CD4-positive, alpha-beta memory T cell (primary cell): Measurements from ENCODE around the gene CTBP2. TPM values are rescaled to one million over a fixed set of nuclear protein-coding genes. Genes with fewer than 3 reads are reported as not detected.
"Not testable (repeated sequence)": the region's sequence is repeated elsewhere in the genome, so short reads cannot be mapped to it uniquely, and the experiment has no call there.

ENCODE experiments used
- CTCF ChIA-PET: fragments of 350-600 bp; sonication (Branson Sonifier 250); formaldehyde crosslinking; loops from one replicate; lab custom pipeline; 2021; ENCODE audit warnings: inconsistent platforms; ENCODE audit not compliant: partially characterized antibody; lab: Charles Lee
- POLR2A ChIA-PET: fragments of 350-600 bp; sonication (Branson Sonifier 250); formaldehyde crosslinking; loops from one replicate; lab custom pipeline; 2021; ENCODE audit not compliant: partially characterized antibody; lab: Charles Lee
- DNase-seq, 5 donors: peaks; one replicate each; pipeline versions ENCODE4 v3.0.0 to v3.0.0-alpha.2; 2020 to 2022; ENCODE audit warnings: mixed read lengths in 1 of 5
- H3K27ac ChIP-seq: one replicate; pipeline ENCODE4 v1.7.0; 2013; ENCODE audit warnings: low read depth, low read length
- H3K27me3 ChIP-seq: 2 replicates; pipeline ENCODE4 v1.7.0; 2013; ENCODE audit warnings: mild to moderate bottlenecking, low read length, moderate library complexity; ENCODE audit not compliant: insufficient read depth
- H3K36me3 ChIP-seq: 2 replicates; pipeline ENCODE4 v1.7.0; 2013; ENCODE audit warnings: mild to moderate bottlenecking, low read length, moderate library complexity; ENCODE audit not compliant: insufficient read depth
- H3K4me1 ChIP-seq: 2 replicates; pipeline ENCODE4 v1.7.0; 2013; ENCODE audit warnings: mild to moderate bottlenecking, low read length, moderate library complexity; ENCODE audit not compliant: insufficient read depth
- H3K4me3 ChIP-seq, 2 donors: one replicate each; pipeline ENCODE4 v1.7.0; 2013; ENCODE audit warnings: low read length in 2 of 2, mild to moderate bottlenecking in 1 of 2
- H3K9me3 ChIP-seq, 2 donors: one replicate each; pipeline ENCODE4 v1.7.0; 2013; ENCODE audit warnings: low read length in 2 of 2, control low read depth in 1 of 2; ENCODE audit not compliant: control insufficient read depth in 1 of 2
- H3K27ac Mint-ChIP-seq, 7 donors: one replicate each; pipeline ENCODE4 v1.8.0; 2020 to 2021; ENCODE audit warnings: mixed read lengths in 7 of 7, mild to moderate bottlenecking in 6 of 7, inconsistent platforms in 3 of 7, moderate library complexity in 3 of 7
- H3K27me3 Mint-ChIP-seq, 2 donors: one replicate each; pipeline ENCODE4 v1.8.0; 2020 to 2021; ENCODE audit warnings: mixed read lengths in 2 of 2
- H3K36me3 Mint-ChIP-seq, 2 donors: one replicate each; pipeline ENCODE4 v1.8.0; 2020 to 2021; ENCODE audit warnings: mixed read lengths in 2 of 2, inconsistent platforms in 1 of 2, mild to moderate bottlenecking in 1 of 2
- H3K4me1 Mint-ChIP-seq, 4 donors: one replicate each; pipeline ENCODE4 v1.8.0; 2020 to 2021; ENCODE audit warnings: mixed read lengths in 4 of 4, mild to moderate bottlenecking in 1 of 4
- H3K4me3 Mint-ChIP-seq, 8 donors: one replicate each; pipeline ENCODE4 v1.8.0; 2020 to 2021; ENCODE audit warnings: mixed read lengths in 8 of 8, mild to moderate bottlenecking in 7 of 8, moderate library complexity in 6 of 8, inconsistent platforms in 3 of 8
- H3K9me3 Mint-ChIP-seq, 8 donors: one replicate each; pipeline ENCODE4 v1.8.0; 2020 to 2021; ENCODE audit warnings: mixed read lengths in 8 of 8, mild to moderate bottlenecking in 5 of 8, inconsistent platforms in 3 of 8, moderate library complexity in 1 of 8
- intact Hi-C: fragments of 100-400 bp; cut with micrococcal nuclease; formaldehyde crosslinking; loops from one replicate; pipeline ENCODE4 v1.15.1; 2023
- polyA plus RNA-seq, 2 donors: library from polyadenylated mRNA; unstranded; fragments of 300-500 nt; fragmentation: Illumina TruSeq; gene quantifications; one replicate each; pipeline ENCODE4 v1.2.3, GENCODE V29; 2021
- total RNA-seq, 2 experiments: library from RNA; stranded (reverse); gene quantifications; one replicate each; pipeline ENCODE4 v1.2.3, GENCODE V29; 2021

CTBP2 gene
- total and polyA plus RNA-seq, 4 experiments from 2014 or later = 0.16 to 0.97 (median 0.61) TPM; not detected in 1

DNA sequence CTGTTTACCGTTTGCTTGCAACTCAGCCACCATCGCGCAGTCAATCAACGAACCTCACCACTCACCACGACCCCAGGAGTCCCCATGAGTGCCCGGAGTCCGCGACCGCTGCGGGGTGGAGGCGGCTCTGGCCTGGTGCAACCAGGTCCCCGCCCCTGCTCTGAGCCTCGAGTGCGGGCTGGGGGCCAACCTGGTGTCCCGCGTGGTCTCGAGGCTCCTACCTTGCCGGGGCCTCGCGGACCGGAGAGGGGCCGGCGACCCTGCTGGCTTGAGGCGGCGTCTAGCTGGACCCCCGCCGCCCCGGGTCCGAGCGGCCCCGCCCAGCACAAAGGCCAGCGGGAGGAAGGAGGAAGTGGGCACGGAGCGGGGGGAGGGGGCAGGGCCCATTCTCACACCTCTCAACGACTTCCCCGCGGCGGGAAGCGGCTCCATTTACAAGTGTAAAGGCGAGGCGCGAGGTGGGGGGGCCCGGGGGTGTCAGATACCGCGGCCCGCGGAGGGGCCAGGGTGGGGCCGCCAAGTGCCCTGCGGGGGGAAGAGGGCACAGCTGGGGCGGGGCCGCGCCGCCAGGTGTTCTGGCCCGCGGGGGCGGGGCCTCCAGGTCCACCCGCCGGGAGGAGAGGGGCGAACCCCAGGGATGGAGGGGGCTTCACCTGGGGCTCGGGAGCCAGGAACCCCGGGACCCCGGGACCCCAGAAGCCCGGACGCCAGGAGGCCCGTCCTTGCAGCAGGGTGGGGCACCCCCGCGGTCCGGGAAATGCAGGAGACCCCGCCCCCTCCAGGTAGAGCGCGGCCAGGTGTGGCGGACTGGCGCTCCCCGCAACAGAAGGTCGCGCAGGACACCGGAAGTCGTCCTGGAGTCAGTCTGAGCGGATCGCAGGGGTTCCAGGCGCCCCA is 8.6 kb downstream of the CTBP2 start:
- intact Hi-C loops = no loop called here
- Mint-ChIP-seq H3K27ac (no peak overlapping the region), H3K27me3 (peaks cover 49 to 60% of the 10 kb centered on the region in 2 donors), H3K36me3 (no peaks in the 10 kb centered on the region), H3K4me1 (peaks cover 0 to 5% (median 2%) of the 10 kb centered on the region in 4 donors), H3K4me3 (no peak overlapping the region), H3K9me3 (peaks cover 0 to 2% (median 0%) of the 10 kb centered on the region in 8 donors)
- H3K27me3 ChIP-seq = peaks cover 3% of the 10 kb centered on the region
- H3K9me3 ChIP-seq = no peaks in the 10 kb centered on the region
- POLR2A ChIA-PET = no interaction called here
- no peak overlapping the region for H3K4me3 ChIP-seq
- no peak overlapping the region for H3K27ac ChIP-seq
- CTCF ChIA-PET = no interaction called here
- H3K4me1 ChIP-seq = no peaks in the 10 kb centered on the region
- no peak for DNase-seq
- H3K36me3 ChIP-seq = no peaks in the 10 kb centered on the region

DNA sequence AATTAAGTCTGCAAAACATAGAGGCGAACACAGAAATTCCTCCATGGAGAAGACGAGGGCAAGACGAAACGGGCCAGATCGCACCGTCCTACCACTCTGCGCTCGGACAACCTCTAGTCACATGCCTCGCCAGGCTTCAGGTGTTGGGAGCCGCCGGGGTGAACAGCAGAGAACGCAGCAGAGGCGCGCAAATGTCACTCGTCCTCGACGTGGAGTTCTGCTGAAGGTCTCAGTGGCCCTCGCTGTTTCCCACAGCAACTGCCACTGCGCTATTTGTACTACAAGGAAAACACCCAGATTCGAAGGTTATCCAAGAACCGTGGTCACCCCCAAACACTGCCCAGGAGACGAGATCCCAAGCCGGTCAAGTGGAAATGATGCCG is 9.2 kb downstream of the CTBP2 start:
- H3K36me3 ChIP-seq = no peaks in the 10 kb centered on the region
- Mint-ChIP-seq H3K27me3 (peaks cover 50 to 59% of the 10 kb centered on the region in 2 donors), H3K4me3 (no peak overlapping the region), H3K4me1 (peaks cover 0 to 5% (median 2%) of the 10 kb centered on the region in 4 donors), H3K27ac (no peak overlapping the region), H3K9me3 (peaks cover 0 to 2% (median 0%) of the 10 kb centered on the region in 8 donors), H3K36me3 (no peaks in the 10 kb centered on the region)
- intact Hi-C loops = no loop called here
- POLR2A ChIA-PET = no interaction called here
- peaks cover 3% of the 10 kb centered on the region for H3K27me3 ChIP-seq
- H3K9me3 ChIP-seq = no peaks in the 10 kb centered on the region
- H3K4me3 ChIP-seq = no peak overlapping the region
- H3K4me1 ChIP-seq = no peaks in the 10 kb centered on the region
- no peak overlapping the region for H3K27ac ChIP-seq
- CTCF ChIA-PET = no interaction called here
- DNase-seq = no peak

DNA sequence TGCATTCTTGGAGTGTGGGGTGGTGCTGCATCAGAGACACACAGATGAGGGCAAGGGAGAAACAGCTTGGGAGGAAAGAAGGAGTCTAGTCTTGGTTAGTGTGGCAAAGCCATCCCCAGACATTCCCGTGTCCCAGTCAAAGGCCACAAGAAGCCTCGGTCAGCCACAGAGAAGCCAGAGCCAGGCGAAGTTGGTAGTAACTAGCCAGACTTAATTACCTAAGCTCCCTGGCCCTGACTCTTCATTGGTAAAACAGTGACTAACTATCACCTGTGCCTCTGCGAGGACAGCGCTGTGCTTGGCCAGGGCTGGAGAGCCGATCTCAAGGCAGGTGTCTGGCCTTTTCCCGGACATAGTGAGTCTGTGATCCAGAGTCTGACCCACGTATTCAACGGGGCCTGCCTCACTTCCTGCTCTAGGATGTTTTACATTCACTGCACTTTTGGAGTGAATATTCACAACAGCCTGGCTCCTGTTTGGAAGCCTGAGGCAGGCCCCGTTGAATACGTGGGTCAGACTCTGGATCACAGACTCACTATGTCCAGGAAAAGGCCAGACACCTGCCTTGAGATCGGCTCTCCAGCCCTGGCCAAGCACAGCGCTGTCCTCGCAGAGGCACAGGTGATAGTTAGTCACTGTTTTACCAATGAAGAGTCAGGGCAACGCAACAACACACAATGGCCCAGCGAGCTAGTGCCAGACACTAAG is 9.8 kb downstream of the CTBP2 start:
- POLR2A ChIA-PET, H3K36me3 ChIP-seq, H3K4me1 ChIP-seq, H3K4me3 Mint-ChIP-seq, DNase-seq, H3K4me3 ChIP-seq, H3K27ac ChIP-seq, CTCF ChIA-PET, H3K9me3 Mint-ChIP-seq, H3K27ac Mint-ChIP-seq, H3K27me3 ChIP-seq, H3K4me1 Mint-ChIP-seq, H3K36me3 Mint-ChIP-seq, H3K9me3 ChIP-seq, intact Hi-C loops: not testable (repeated sequence)
- peaks cover 45 to 53% of the 10 kb centered on the region in 2 donors for H3K27me3 Mint-ChIP-seq

DNA sequence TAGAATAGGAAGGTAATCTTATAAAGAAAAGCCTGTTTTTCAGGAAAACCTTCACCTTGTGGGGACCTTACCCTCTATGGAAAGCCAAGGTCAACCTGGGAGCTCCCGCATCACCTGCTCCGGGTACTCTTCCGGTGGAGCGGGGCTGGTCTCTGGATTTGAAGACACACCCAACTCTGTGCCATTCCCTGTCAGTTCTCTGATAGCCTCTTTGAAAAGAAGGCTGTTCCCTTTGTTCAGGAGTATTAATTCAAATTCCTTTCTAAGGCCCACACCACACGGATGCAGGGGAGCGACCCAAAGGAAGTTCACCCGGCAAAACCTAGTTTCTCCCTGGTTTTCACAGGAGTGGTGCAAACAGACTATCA is 10.7 kb downstream of the CTBP2 start:
- peaks cover 0 to 5% (median 2%) of the 10 kb centered on the region in 4 donors for H3K4me1 Mint-ChIP-seq
- no peak overlapping the region for H3K4me3 Mint-ChIP-seq
- no peaks in the 10 kb centered on the region for H3K36me3 Mint-ChIP-seq
- Histone ChIP-seq H3K4me1 (no peaks in the 10 kb centered on the region), H3K27me3 (peaks cover 3% of the 10 kb centered on the region), H3K9me3 (no peaks in the 10 kb centered on the region), H3K27ac (no peak overlapping the region), H3K36me3 (no peaks in the 10 kb centered on the region), H3K4me3 (no peak overlapping the region)
- ChIA-PET POLR2A (no interaction called here), CTCF (no interaction called here)
- peaks cover 0 to 2% (median 0%) of the 10 kb centered on the region in 8 donors for H3K9me3 Mint-ChIP-seq
- peaks cover 38 to 46% of the 10 kb centered on the region in 2 donors for H3K27me3 Mint-ChIP-seq
- H3K27ac Mint-ChIP-seq = no peak overlapping the region
- intact Hi-C loops = no loop called here
- no peak for DNase-seq

DNA sequence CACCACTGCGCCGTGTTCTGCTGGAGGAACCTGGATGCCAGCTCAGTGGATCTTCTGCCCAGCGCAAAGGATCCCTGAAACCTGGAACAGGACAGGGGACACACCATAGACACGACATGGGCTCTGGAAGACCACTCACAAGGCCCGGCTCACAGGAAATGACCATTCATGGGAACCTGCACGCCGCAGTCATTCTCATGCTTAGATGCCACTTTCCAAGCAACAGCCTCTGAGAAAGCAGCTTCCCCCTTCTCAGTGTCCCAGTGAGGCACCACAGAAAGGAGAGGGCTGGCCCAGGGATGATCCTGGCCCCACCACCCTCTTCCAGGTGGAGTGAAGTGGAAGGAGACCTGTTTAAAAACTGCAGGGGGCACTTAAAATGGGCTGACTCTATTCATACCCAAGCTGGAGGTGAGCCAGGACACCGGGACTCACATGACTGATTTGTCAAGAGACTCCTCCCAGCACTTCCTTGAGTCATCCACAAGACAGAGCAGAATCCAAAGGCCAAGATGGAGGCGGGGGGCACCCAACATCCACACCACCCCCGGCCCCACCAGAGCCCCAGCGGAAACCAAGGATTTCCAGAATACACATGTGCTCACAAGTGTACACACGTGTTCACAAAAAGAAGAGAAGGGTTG is 11.2 kb downstream of the CTBP2 start:
- no peak for DNase-seq
- Histone ChIP-seq H3K36me3 (no peaks in the 10 kb centered on the region), H3K4me1 (no peaks in the 10 kb centered on the region), H3K4me3 (no peak overlapping the region), H3K27me3 (peaks cover 3% of the 10 kb centered on the region), H3K27ac (no peak overlapping the region), H3K9me3 (no peaks in the 10 kb centered on the region)
- ChIA-PET POLR2A (no interaction called here), CTCF (no interaction called here)
- Mint-ChIP-seq H3K27me3 (peaks cover 33 to 45% of the 10 kb centered on the region in 2 donors), H3K27ac (no peak overlapping the region), H3K9me3 (peaks cover 0 to 2% (median 0%) of the 10 kb centered on the region in 8 donors), H3K4me3 (no peak overlapping the region), H3K36me3 (no peaks in the 10 kb centered on the region), H3K4me1 (peaks cover 0 to 5% (median 2%) of the 10 kb centered on the region in 4 donors)
- intact Hi-C loops = no loop called here

DNA sequence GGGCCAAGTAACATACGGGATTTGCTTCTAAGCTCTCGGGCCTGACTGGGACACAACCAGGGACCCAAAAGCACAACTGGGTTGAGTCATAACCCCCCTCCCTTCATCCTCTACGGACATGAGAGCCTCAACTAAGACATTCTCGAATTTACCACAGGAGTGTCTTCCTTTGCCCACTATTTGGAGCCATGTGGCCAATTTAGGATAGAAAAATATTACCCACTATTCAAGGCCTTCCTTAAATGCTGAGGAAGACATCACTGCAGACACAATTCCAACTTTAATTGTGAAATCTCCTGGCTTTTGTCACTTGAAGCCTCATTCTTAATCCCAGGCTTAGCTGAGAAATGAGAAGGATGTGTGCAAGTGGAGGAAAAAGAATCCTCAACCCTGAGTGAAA is 11.8 kb downstream of the CTBP2 start:
- DNase-seq = no peak
- CTCF ChIA-PET = no interaction called here
- no peak overlapping the region for H3K27ac ChIP-seq
- peaks cover 28 to 42% of the 10 kb centered on the region in 2 donors for H3K27me3 Mint-ChIP-seq
- POLR2A ChIA-PET = no interaction called here
- H3K4me1 Mint-ChIP-seq = peaks cover 0 to 5% (median 2%) of the 10 kb centered on the region in 4 donors
- peaks cover 0 to 2% (median 0%) of the 10 kb centered on the region in 8 donors for H3K9me3 Mint-ChIP-seq
- H3K36me3 Mint-ChIP-seq = no peaks in the 10 kb centered on the region
- intact Hi-C loops = no loop called here
- H3K9me3 ChIP-seq = no peaks in the 10 kb centered on the region
- no peak overlapping the region for H3K4me3 ChIP-seq
- H3K36me3 ChIP-seq = no peaks in the 10 kb centered on the region
- peaks cover 3% of the 10 kb centered on the region for H3K27me3 ChIP-seq
- H3K4me1 ChIP-seq = no peaks in the 10 kb centered on the region
- H3K4me3 Mint-ChIP-seq = no peak overlapping the region
- no peak overlapping the region for H3K27ac Mint-ChIP-seq

DNA sequence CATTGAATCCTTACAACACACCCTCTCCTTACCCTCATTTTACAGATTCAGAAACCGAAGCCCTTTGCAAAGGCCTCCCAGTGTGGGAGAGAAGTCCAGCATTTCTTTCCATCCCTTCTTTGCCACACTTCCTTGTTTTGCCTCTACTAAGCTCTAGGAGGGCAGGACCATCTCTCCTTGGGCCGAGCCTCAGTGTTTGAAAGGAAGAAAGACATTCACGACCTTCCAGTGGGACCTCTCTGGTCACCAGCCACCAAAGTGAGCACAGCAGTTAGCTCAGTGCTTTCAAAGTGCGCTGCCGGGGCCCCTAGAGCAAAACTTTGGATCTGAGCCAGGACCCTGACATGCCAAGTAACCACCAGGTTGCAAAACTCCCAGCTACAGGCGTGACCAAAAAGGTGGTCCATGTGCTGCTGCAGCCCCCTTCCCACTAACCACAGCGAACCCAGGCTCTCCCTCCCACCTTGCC is 12.4 kb downstream of the CTBP2 start:
- no peaks in the 10 kb centered on the region for H3K36me3 ChIP-seq

More for the DNA sequence above, 12.4 kb downstream of the CTBP2 start:
- H3K4me1 Mint-ChIP-seq = peaks cover 0 to 5% (median 2%) of the 10 kb centered on the region in 4 donors
- H3K9me3 ChIP-seq = no peaks in the 10 kb centered on the region
- H3K4me1 ChIP-seq = no peaks in the 10 kb centered on the region
- peaks cover 3% of the 10 kb centered on the region for H3K27me3 ChIP-seq
- intact Hi-C loops = no loop called here
- H3K36me3 Mint-ChIP-seq = no peaks in the 10 kb centered on the region
- H3K27me3 Mint-ChIP-seq = peaks cover 23 to 38% of the 10 kb centered on the region in 2 donors
- no peak overlapping the region for H3K4me3 Mint-ChIP-seq
- H3K27ac Mint-ChIP-seq = no peak overlapping the region
- DNase-seq = no peak
- H3K9me3 Mint-ChIP-seq = peaks cover 0 to 2% (median 0%) of the 10 kb centered on the region in 8 donors
- no peak overlapping the region for H3K4me3 ChIP-seq
- H3K27ac ChIP-seq = no peak overlapping the region
- ChIA-PET CTCF (no interaction called here), POLR2A (no interaction called here)
